Suppressor macrophage treated with lipopolysaccharide for 4 hours (primary cell): Measurements from ENCODE around the gene ADRA2C.
"Not testable (repeated sequence)": the region's sequence is repeated elsewhere in the genome, so short reads cannot be mapped to it uniquely, and the experiment has no call there.

Experiments used
- DNase-seq: peaks from one replicate; pipeline ENCODE4 v3.0.0-alpha.2; 2020

ADRA2C gene

DNA sequence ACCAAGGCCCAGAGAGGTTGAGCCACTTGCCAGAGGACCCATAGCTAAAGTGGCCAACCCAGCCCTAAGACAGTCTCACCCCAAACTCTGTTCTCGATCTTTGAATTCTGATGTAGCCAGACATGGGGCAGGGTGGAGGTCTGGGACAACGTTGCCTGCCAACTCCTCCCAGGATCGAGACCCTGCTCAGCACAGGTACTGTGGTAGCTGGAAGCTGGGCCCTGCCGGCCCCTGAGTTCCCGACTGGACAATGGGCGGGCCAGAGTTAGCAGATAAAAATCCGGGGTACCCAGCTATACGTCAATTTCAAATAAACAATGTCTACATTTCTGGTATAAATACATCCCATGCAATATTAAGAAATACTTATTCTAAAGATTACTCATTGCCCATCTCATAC lies 35.3 kb downstream of the ADRA2C start:
- DNase-seq = no peak

DNA sequence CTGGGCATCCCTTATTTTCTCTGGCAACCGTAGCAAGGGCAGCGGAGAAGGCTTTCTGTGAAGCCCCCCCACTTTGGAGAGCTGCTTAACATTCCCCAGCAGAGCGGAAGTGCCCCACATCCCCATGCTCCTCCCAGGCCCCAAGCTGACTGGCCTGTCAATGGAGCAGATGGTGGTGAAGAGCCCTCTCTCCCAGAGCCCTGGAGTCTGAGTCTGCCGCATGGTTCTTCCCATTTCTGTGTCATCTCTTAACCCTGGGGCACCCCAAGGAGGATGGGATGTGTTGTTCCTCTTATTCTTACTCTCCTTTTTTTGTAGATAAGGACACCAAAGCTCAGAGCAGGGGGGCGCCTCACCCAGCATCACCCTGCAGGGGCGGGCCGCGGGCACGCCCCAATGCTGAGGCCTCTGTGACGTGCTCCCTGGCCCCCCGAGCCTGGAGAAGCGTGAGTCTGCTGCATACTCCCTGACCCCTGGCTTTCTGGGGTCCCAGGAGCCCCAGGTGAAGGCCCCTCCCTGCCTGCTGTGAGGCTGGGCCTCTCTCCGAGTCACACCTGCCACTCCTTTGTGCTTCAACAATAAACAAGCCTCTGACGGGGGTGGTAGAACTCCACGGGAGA lies 35.9 kb downstream of the ADRA2C start:
- no peak for DNase-seq

DNA sequence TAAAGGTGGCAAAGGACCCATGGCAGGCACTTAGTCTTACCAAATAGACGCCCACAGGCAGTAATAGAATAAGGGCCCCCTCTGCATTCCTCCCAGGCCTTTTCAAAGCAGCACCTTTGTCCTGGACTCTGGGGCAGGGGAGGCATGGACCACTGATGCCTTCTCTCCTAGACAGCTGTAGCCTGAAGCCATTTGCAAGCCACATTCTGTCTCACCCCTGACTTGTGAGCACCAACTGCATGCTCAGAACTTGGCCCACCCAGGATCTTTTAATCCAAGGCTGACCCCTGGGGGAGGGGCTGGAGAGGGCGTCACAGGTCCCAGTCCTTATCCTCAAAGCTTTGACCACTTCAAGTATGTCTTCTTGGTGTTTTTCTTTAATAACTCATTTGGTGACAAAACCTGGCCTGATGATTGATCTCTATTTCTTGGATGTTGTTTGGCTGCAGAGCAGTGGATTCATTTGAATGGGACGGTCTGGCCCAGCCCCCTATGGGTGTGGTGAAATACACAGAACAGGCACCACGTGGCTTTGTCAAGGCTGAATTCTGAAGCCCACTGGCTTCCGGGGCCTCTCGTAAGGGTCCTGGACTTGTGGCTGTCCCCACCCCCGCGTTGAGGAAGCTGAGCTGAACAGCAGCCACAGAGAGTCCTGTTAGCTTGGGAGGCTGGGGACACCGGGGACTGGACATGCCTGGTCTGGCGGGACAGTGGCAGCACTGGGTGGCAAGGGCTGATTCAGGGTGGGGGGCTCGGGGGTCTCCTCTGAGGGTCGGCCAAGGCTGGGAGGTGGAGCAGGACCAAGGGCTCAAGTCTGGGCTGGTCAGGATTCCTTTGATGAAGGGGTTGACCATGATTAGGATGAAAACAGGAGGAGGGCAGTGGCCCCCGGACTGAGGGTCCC lies 36.6 kb downstream of the ADRA2C start:
- no peak for DNase-seq

DNA sequence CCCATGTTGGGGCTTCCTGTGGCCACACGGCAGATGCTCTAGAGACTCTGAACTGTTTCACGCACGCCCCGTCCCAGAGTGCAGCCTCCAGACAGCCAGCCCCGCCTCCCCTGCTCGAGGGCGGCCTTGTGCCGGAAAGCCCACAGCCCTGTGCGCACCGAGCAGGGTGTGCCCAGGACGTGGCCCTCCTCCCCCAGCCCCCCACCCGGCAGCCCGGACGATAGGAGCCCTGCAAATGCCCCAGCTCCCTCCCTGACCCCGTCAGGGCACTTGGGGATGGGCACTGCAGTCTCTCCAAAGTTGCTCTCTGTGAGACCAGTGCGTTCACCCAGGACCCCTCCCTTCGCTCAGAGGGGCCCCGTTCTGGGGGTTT lies 37.3 kb downstream of the ADRA2C start:
- no peak for DNase-seq

DNA sequence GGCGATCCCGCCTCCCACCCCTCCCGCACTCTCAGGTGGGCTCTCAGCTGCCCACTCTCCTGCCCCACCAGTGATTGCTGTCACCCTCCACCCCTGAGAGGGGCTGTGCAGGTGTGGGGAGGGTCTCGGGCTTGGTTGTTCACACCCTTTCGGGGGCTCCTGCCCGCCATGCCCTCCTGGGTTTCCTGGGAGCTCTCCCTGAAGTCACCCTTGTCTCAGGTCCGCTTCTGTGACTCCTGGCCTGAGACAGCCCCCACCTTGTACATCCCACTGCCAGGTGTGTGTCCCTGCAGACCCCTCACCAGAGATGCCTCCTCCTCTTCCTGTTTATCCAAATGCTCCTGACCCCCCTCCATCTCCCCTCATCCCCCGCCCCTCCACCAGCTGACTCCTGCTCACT lies 37.8 kb downstream of the ADRA2C start:
- no peak for DNase-seq

DNA sequence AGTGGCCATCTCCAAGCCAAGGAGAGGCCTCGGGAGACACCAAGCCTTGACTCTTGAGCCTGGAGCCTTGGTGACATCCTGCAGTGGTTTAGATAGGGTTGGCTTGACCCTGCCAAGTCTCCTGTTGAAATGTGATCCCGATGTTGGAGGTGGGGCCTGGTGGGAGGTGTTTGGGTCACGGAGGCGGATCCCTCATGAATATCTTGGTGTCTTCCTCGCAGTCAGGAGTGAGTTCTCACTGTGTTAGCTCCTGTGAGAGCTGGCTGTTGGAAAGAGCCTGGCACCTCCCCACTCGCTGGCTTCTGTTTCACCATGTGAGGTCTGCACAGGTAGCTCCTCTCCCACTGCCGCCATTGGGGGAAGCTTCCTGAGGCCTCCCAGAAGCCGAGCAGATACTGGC lies 38.8 kb downstream of the ADRA2C start:
- DNase-seq = no peak

DNA sequence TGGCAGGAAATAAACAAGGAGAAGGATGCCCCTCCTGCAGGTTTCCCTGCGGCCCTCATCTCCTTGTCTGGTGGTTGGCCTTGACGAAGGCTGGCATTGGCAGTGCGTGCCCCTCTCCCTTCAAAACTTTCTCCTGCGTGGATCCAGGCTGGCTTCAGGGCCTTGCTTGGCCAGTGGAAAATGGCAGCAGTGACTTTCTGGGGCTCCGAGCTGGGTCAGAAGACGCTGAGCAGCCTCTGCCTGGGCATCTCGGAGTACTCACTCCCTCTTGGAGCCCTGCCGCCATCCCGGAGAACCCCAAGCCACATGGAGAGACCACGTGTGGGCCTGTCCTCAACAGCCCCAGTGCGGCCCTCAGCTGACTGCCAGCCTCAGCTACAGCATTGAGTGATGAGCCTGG lies 39.5 kb downstream of the ADRA2C start:
- no peak for DNase-seq

DNA sequence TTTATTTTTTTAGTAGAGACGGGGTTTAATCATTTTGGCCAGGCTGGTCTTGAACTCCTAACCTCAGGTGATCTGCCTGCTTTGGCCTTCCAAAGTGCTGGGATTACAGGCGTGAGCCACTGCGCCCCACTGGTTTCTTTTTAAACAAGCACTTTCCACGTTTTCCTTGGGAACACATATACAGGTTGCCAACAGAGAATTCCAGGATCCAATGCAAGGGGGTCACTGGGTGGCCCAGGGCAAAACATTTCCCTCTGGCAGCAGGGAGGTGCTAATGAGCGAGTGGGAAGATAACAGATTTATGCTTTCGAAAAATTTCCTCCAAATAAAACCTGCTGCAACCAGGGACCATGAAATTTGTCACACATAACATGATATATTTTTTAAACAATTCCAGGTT lies 41.1 kb downstream of the ADRA2C start:
- no peak for DNase-seq

DNA sequence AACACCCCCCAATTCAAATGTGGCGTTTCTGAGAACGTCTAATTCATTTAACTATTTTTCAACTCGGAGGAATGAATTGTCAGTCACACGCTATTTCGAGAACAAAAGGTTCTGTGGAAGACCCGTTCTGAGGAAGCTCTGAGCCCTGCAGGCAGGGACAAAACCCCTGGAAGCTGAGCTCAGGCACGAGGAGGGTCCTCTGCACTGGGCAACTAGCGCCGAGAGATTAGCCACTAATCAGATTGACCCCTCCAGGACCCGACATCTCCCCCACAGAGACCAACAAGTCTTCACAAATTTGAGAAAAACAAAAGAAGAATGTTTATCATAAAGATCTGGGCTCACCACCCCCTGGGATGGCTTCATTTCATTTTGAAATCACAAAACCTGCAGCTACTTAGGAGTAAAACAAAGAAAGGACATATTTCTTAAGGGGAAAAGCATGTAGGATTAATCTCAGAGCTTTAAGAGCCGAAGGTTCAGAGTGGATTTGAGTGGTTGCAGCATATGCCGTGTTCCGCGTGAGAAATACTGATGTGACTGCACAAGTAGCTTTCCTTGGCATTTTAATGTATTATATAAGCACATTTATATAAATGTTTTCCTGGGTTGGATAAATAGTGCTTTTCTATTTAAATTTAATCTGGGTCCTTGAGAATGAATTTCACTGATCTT lies 41.8 kb downstream of the ADRA2C start:
- no peak for DNase-seq

DNA sequence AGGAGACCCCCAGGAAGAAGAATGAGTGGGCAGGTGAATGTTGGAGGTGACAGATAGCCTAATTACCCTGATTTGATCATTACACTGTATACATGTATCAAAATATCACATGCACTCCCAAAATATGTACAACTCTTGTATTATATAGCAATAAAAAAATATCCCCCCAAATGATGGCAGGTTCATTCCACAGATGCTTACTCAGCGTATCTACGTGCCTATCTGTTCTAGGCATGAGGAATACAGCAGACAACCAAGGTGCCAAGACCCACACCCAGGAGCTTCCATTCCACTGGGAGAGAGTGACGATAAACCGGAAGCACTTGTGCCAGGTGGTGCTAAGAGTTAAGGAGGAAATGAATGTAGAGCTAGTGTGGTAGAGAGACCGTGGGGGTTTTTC lies 42.4 kb downstream of the ADRA2C start:
- no peak for DNase-seq

DNA sequence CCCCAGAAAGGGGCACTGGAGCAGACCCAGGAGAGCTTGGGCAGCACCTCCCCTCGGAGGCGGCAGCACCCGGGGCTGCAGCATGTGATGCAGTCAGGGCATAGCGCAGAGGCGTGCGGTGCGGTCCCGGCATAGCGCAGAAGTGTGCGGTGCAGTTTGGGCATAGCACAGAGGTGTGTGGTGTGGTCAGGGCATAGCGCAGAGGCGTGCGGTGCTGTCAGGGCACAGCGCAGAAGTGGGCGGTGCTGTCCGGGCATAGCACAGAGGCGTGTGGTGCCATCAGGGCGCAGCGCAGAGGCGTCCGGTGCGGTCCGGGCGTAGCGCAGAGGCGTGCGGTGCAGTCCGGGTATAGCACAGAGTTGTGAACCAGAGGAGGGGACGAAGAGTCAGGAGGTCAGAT lies 42.8 kb downstream of the ADRA2C start:
- DNase-seq = no peak

DNA sequence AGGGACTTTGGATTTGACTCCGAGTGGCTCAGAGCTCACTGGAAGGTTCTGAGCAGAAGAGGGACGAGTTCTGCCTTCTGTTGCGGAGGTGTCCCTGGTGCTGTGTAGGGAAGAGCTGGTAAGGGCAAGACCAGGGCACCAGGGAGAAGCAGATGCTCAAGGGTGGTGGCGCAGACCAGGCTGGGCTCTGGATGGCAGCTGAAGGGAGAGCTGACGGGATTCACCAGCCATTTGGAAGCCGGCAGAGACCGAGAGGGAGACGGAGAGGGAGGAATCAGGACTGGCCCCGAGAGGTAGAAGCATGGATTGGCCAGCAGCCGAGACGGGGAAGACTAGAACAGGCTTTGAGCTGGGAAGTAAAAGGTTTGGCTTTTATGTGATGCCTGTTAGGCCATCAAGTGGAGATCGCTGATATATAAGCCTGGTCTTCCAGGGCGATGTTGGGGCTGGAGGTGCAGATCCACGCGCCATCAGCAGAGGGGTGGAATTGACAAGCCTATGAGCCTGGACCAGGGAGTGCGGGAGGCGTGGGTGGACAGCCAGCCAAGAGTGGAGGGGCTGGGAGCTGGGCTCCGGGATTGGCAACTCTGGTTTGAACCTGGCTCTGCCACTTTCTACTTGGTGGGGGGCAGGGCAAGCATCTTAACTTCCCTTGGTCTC lies 43.4 kb downstream of the ADRA2C start:
- DNase-seq = no peak

DNA sequence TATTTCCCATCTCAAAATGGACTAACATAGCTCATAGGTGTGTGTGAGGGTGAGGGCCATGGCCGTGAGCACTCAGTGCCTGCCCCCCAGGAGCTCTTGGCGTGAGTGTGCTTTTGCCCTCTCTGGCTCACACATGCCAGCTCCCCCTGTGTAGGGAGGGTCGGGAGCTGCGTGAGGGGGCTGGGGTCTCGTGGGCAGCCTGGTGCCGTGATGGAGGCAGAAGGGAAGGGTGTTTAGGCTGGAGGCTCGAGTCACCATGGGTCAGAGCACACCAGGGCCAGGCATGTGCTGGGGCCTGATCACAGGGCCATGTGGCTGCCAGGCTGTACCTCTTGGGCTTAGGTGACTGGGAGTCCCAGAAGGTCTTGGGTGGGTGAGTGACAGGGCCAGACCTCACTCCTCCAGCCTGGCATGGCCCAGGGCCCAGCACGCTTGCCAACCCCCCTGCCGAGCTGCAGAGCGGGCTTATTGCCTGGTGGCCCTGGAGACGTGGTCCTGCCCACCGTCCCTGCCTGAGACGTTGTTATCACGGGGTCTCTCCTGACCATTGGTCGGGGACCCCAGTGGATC lies 44.0 kb downstream of the ADRA2C start:
- no peak for DNase-seq

DNA sequence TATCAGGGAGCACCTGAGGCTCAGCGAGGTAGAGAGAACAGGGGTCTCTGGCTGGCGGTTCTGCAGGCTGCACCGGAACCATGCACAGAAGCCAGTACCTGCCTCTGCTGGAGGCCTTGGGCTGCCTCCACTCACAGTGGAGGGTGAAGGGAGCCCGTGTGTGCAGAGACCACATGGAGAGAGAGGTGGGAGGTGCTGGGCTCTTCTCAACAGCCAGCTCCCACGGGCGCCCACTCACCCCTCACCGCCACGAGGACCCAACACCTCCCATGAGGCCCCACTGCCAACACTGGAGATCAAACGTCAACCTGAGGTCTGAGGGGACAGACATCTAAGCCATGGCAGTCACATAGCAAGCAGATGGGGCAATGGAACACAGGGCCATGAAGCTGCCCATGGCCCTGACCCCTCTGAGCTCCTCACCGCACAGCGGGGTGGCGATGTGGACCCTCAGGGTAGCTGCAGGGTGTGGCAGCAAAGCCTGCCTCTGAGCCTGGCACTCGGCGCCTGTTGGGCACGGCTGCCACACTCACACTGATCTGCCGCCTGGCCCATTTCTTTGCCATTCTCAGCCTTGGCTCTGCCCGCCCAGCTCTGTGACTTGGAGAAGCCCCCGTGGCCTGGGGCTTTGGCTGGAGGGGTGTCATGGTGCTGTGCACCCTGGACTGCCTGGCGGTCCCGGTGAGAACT lies 44.8 kb downstream of the ADRA2C start:
- no peak for DNase-seq

DNA sequence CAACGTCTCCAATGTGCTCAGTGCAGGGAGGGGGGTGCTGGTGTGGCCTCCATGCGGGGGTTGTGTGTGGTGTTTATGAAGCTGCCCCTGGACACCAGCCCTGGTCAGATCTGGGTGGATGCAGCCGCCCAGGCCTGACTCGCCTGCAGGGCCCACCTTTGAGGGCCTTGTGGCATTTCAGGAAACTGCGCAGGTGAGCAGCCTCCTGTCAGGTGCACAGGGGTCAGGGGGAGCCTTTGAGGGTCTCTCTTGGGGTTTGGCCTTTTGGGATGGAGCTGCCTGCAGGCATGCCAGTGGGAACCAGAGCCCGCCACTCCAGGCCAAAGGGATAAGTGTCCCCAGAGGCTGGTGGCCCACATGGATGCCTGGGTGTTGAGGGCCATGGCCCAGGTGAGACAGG lies 45.4 kb downstream of the ADRA2C start:
- DNase-seq = no peak

DNA sequence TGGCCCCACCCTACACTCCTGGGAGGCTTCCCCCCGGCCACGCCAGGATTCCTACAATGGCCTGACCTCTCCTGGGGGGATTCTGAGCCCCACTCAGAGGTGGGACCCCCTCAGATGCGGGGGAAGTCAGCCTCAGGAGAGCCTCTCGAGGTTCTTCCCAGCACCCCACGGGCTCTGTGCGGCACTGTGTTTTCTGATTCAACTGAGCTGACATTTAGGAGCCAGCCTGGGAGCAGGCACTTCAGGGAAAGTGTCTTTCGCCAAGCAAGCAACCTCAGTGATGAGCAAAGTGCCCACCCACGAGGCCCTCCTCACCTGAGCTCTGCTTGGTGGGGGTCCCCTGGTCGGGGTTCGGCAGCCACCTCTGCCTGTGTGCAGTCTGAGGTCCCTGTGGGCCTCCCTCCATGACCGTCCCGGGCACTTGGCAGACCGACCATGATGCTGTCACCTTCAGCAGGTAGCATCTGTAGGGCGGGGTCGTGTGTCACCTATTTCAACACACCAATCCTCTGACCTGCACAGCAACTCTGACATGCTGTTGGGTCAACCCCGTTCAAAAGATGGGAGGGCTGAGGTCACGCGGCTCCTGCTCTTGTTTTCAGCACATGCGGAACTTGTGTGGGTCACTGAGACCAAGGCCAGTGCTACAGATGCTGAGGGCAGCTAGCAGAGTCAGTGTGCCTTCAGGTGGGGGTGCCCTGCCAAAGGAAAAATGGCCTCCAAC lies 46.2 kb downstream of the ADRA2C start:
- DNase-seq = no peak

DNA sequence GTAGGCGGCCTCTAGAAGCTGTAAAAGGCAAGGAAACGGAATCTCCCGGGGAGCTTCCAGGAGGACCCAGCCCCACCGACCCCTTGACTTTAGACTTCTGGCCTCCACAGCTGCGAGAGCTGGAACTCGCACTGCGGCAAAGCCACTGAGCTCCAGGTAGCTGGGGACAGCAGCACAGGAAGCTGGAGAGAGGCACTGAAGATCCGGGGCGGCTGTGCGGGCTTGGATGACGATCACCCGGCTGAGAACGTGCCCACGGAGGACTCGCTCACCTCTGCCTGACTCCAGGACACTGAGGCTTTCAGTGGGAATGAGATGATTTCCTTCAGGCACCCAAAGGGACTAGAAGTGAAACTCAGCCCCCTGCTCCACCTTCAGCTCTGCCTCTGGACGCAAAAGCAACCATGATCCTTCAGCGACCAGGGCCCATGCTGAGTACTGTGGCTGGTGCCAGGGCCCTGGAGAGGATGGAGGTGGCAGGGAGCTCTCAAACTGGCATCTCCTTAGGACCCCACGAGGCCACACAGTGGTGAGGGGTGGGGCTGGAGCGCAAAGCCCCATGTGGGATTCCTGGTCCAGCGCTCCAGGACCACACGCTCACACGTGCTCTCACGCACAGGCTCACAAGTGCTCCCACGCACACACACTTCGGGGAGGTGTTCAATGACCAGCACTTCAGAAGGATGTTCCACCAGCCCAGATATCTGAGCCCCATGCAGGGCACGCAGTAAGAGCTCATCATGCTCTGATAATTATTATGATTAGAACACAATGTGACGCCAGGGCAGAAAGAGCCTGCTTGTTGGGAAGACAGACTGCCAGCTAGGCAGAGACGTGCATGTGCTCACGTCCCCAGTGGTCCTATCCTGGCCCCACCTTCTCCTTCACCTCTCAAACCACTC lies 47.2 kb downstream of the ADRA2C start:
- DNase-seq = no peak

DNA sequence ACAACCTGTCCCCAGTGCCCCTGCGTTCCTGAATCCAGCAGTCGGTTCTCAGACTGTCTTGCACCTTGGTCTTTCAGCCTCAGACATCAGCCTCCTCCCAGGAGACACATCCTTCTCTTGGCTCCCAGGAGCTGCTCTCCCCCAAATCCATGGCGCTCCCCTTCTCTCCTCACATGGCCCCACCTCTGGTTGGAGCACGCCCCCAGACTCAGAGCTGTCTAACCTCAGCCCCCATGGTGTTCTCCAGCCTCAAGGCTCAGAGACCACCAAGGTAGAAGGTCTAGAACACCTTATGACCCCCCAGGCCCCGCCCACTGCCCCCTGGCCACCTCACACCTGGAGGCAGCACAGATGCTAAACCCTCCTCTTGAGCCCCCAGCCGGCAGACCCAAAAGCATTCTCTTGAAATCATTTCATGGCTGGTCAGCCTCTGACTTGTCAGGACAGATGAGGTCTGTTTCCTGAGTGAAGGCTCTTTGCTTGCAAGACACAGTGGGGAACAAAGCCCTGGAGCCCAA lies 47.9 kb downstream of the ADRA2C start:
- no peak for DNase-seq

DNA sequence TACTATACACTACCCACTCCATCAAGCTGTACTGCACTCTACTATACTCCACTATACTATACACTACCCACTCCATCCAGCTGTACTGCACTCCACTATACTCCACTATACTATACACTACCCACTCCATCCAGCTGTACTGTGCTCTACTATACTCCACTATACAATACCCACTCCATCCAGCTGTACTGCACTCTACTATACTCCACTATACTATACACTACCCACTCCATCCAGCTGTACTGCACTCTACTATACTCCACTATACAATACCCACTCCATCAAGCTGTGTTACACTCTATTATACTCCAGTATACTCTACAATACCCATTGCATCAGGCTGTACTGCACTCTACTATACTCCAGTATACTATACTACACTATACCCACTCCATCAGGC lies 48.7 kb downstream of the ADRA2C start:
- DNase-seq = not testable (repeated sequence)

DNA sequence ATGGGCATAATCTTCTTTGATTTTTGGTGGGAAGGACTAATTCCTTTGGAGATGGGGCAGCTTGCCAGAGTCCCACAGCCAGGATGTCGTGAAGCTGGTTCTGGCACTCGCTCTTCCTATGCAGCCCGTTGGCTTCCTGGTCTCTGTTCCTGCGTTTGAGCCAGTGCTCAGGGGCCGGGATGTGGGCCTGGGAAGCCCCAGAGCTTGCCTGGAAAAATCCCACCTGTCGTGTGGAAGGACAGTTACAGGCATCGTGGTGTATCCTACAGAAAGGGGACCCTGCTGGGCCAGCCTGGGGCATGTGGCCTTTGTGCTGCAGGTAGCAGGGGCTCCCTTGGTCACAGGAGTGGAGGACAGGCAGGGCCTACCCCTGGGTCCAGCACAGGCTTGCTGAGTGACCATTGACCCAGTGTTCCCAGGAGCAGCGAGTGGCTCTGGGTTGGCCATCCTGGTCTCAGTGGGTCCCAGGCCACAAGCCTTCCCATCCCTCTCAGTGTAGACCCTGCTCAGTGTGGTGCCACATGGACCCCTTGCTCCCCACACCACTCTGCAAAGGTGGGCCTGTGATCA lies 50.2 kb downstream of the ADRA2C start:
- no peak for DNase-seq
